Measurements from ENCODE around the gene ZBTB7C. TPM values are rescaled to one million over a fixed set of nuclear protein-coding genes. Genes with fewer than 3 reads are reported as not detected.

ZBTB7C gene
- total RNA-seq, 6 donors from 2014 or later, result 6.1 to 18.1 (median 12.2) TPM

GRCh38 chr18:48348739-48349138 is 60.4 kb downstream of the ZBTB7C start:
- H3K4me3 ChIP-seq, result no peak overlapping the region
- H3K36me3 ChIP-seq, result no peaks in the 10 kb centered on the region
- DNase-seq (no peak), ATAC-seq (ENCODE audit: low FRiP score in 2 of 2) (no peak)
- H3K4me1 ChIP-seq, result no peaks in the 10 kb centered on the region
- 43 to 74% methylated on average over 2 of the region's 2 CpGs for WGBS, 2 donors
- no peaks in the 10 kb centered on the region for H3K27me3 ChIP-seq
- no peaks in the 10 kb centered on the region for H3K9me3 ChIP-seq
- no peak overlapping the region for H3K27ac ChIP-seq
- TF ChIP-seq EP300 (IDR thresholded peaks at IDR 0.05) (no peak), POLR2AphosphoS5 (IDR thresholded peaks at IDR 0.05) (no peak), CTCF (IDR thresholded peaks at IDR 0.05) (no peak), POLR2A (IDR thresholded peaks at IDR 0.05) (no peak)

GRCh38 chr18:48347756-48348326 is 61.3 kb downstream of the ZBTB7C start:
- no peak for TF ChIP-seq EP300 (IDR thresholded peaks at IDR 0.05)
- TF ChIP-seq POLR2A (IDR thresholded peaks at IDR 0.05), result no peak
- no peak for TF ChIP-seq CTCF (IDR thresholded peaks at IDR 0.05)
- TF ChIP-seq POLR2AphosphoS5 (IDR thresholded peaks at IDR 0.05), result no peak
- no peaks in the 10 kb centered on the region for H3K27me3 ChIP-seq
- no peak for ATAC-seq (ENCODE audit: low FRiP score in 2 of 2)
- DNase-seq, result no peak
- no peak overlapping the region for H3K4me3 ChIP-seq
- 73 to 86% methylated on average over 3 of the region's 3 CpGs for WGBS, 2 donors
- H3K4me1 ChIP-seq, result peaks cover 0 to 5% (median 0%) of the 10 kb centered on the region in 4 donors
- no peaks in the 10 kb centered on the region for H3K36me3 ChIP-seq
- no peak overlapping the region for H3K27ac ChIP-seq
- H3K9me3 ChIP-seq, result no peaks in the 10 kb centered on the region

- H3K4me3 ChIP-seq, result no peak overlapping the region
- H3K36me3 ChIP-seq, result no peaks in the 10 kb centered on the region
- TF ChIP-seq POLR2AphosphoS5 (IDR thresholded peaks at IDR 0.05) (no peak), EP300 (IDR thresholded peaks at IDR 0.05) (no peak), CTCF (IDR thresholded peaks at IDR 0.05) (peak in 3 of 6 experiments; percentile 9 to 33 (median 15)), POLR2A (IDR thresholded peaks at IDR 0.05) (no peak)
- H3K9me3 ChIP-seq, result no peaks in the 10 kb centered on the region
- DNase-seq (peak in 1 of 2 donors; percentile 20), ATAC-seq (ENCODE audit: low FRiP score in 2 of 2) (no peak)
- no peak overlapping the region for H3K27ac ChIP-seq
- H3K27me3 ChIP-seq, result no peaks in the 10 kb centered on the region
- H3K4me1 ChIP-seq, result peaks cover 0 to 11% (median 3%) of the 10 kb centered on the region in 4 donors
- WGBS, 2 donors, result 80 to 88% methylated on average over 1 to 2 of the region's 2 CpGs
Observed at GRCh38 chr18:48345596-48345995, 63.6 kb downstream of the ZBTB7C start.

- H3K4me1 ChIP-seq, result peaks cover 0 to 11% (median 3%) of the 10 kb centered on the region in 4 donors
- no peak for TF ChIP-seq POLR2AphosphoS5 (IDR thresholded peaks at IDR 0.05)
- TF ChIP-seq POLR2A (IDR thresholded peaks at IDR 0.05), result no peak
- TF ChIP-seq CTCF (IDR thresholded peaks at IDR 0.05), result no peak
- H3K4me3 ChIP-seq, result peak overlapping the region in 1 of 4 donors; percentile 7
- no peaks in the 10 kb centered on the region for H3K27me3 ChIP-seq
- ATAC-seq (ENCODE audit: low FRiP score in 2 of 2) (no peak), DNase-seq (peak in 1 of 2 donors; percentile 50)
- 61 to 74% methylated on average over 6 of the region's 6 CpGs for WGBS, 2 donors
- no peaks in the 10 kb centered on the region for H3K36me3 ChIP-seq
- H3K27ac ChIP-seq, result peak overlapping the region in 2 of 4 donors; percentile 46 to 58
- no peaks in the 10 kb centered on the region for H3K9me3 ChIP-seq
Observed at GRCh38 chr18:48342581-48342980, 66.6 kb downstream of the ZBTB7C start.

- Histone ChIP-seq H3K4me1 (peaks cover 0 to 12% (median 3%) of the 10 kb centered on the region in 4 donors), H3K36me3 (no peaks in the 10 kb centered on the region), H3K27me3 (no peaks in the 10 kb centered on the region), H3K4me3 (peak overlapping the region in 1 of 4 donors; percentile 7), H3K27ac (peak overlapping the region in 2 of 4 donors; percentile 46 to 58), H3K9me3 (no peaks in the 10 kb centered on the region)
- TF ChIP-seq POLR2AphosphoS5 (IDR thresholded peaks at IDR 0.05) (no peak), CTCF (IDR thresholded peaks at IDR 0.05) (no peak), EP300 (IDR thresholded peaks at IDR 0.05) (no peak), POLR2A (IDR thresholded peaks at IDR 0.05) (no peak)
- WGBS, 2 donors, result 52 to 64% methylated on average over 6 of the region's 6 CpGs
- DNase-seq (no peak), ATAC-seq (ENCODE audit: low FRiP score in 2 of 2) (no peak)
Observed at GRCh38 chr18:48342125-48342524, 67.1 kb downstream of the ZBTB7C start.
